Measurements from ENCODE around the gene SAT2. TPM values are rescaled to one million over a fixed set of nuclear protein-coding genes. Genes with fewer than 3 reads are reported as not detected.
A peak's percentile ranks its signal among the peaks of the same experiment; 100 is the strongest.
"Not testable (repeated sequence)": the region's sequence is repeated elsewhere in the genome, so short reads cannot be mapped to it uniquely, and the experiment has no call there.

SAT2 gene
- total RNA-seq, 2 experiments from 2014 or later = 18.5 to 23.6 TPM

DNA sequence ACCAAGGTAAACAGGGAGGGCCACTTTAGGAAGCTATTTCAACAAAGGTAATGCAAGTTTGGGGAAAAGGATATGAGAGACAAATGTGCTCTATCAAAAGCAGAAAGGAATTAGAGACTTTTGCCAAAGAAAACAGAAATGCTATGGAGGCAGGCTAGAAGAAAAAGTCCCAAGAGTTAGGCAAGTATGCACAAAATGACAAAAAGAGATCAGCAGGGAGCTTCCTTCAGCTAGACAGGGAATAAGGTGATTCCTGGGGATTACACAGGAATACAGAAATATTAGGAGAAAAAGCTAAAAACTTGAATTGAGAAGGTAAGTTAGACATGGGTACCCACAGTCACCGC lies 15.4 kb downstream of the SAT2 start:
- no peak overlapping the region for H3K27ac Mint-ChIP-seq
- peaks cover 35% of the 10 kb centered on the region for H3K4me1 Mint-ChIP-seq
- CTCF ChIA-PET = interaction anchor here (0.6 to 1.9 kb wide), 4 partner anchors 9 to 96 kb away, joined by 3 to 6 read pairs (median 3); partner anchors contain the start of gene SENP3
- no peaks in the 10 kb centered on the region for H3K9me3 Mint-ChIP-seq
- no peak for DNase-seq
- no peaks in the 10 kb centered on the region for H3K27me3 Mint-ChIP-seq
- POLR2A ChIA-PET = no interaction called here
- peak overlapping the region; percentile 9 for H3K4me3 Mint-ChIP-seq
- H3K36me3 Mint-ChIP-seq (ENCODE audit: low read depth) = peaks cover 10% of the 10 kb centered on the region

DNA sequence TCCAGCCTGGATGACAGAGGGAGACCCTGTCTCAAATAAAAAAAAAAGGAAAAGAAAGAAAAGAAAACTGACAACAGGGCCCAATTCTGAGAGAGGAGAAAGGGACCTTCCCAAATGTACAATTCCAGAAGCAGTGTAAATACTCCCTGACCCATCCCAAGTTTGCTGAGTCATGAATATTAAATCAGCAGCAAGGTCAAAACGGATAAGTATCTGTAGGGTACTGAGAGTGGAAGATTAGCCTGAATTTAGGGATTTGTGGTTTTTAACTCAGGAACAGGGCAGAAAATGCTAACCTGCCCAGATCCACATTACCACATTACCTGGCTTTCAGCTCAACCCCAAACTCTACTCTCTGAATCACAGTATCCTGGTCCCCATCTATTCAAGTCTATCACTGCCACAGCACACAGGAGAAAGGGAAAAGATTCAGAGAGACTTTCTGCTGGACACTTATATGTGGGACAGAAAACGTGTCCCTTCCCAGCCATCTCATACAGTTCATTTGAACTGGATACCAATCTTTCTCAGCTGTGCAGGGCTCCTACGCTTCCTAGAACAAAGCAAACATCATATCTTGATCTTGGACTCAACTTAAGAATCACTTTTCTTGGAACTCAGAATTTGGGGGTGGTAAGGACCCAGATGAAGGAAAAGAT lies 15.9 kb downstream of the SAT2 start:
- Mint-ChIP-seq H3K36me3 (ENCODE audit: low read depth) (peaks cover 10% of the 10 kb centered on the region), H3K27me3 (no peaks in the 10 kb centered on the region), H3K4me3 (no peak overlapping the region), H3K4me1 (peaks cover 35% of the 10 kb centered on the region), H3K9me3 (no peaks in the 10 kb centered on the region), H3K27ac (no peak overlapping the region)
- ChIA-PET POLR2A (no interaction called here), CTCF (interaction anchor here (0.6 to 1.9 kb wide), 7 partner anchors 9 to 498 kb away, joined by 3 to 6 read pairs (median 3); partner anchors contain the start of gene SENP3)
- no peak for DNase-seq

DNA sequence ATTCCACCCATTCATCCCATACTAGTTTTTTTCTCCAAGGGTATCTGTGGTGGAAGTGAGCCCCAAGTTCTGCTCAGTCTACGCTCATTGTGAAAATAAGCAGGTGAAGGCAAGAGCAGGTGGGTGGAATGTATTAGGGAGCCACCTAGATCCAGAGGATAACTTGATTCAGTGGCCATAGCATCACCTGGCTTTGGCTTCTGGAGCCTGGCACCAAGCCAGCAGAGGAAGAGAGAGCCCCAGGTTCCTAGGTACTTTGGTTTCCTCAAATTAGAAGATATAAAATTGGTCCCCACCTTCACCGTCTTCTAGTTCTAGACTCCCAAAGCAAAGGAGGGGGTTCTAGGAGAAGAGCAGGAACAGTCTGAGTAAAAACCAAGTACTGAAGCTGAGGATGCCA lies 17.0 kb downstream of the SAT2 start:
- Mint-ChIP-seq H3K27ac (no peak overlapping the region), H3K9me3 (no peaks in the 10 kb centered on the region), H3K4me1 (peaks cover 35% of the 10 kb centered on the region), H3K27me3 (no peaks in the 10 kb centered on the region), H3K36me3 (ENCODE audit: low read depth) (peaks cover 15% of the 10 kb centered on the region), H3K4me3 (no peak overlapping the region)
- CTCF ChIA-PET = interaction anchor here (1.3 to 1.9 kb wide), 2 partner anchors 10 to 50 kb away, joined by 3 to 6 read pairs; partner anchors contain the start of gene SENP3
- POLR2A ChIA-PET = no interaction called here
- no peak for DNase-seq

DNA sequence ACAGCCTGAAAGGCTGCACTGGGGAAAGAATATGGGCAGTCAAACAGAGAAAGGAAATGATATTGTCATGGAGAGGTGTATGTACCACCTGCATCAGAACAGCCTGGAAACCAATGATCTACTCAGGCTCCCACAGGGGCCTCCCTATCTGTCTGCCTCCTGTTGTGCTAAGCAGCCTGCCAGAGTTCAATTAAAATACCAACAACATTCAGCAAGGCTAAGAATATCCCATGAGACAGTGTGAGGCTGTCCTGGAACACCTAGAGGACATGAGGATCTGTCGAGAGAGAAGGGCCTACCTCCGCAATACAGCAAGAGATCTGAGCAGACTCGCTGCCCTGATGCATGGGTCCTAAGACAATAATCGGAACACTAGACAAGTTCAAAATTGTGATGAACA lies 21.3 kb downstream of the SAT2 start:
- CTCF ChIA-PET = no interaction called here
- POLR2A ChIA-PET = no interaction called here
- Mint-ChIP-seq H3K4me1 (peaks cover 9% of the 10 kb centered on the region), H3K4me3 (no peak overlapping the region), H3K27ac (no peak overlapping the region), H3K36me3 (ENCODE audit: low read depth) (peaks cover 30% of the 10 kb centered on the region), H3K27me3 (no peaks in the 10 kb centered on the region), H3K9me3 (no peaks in the 10 kb centered on the region)
- DNase-seq = no peak

DNA sequence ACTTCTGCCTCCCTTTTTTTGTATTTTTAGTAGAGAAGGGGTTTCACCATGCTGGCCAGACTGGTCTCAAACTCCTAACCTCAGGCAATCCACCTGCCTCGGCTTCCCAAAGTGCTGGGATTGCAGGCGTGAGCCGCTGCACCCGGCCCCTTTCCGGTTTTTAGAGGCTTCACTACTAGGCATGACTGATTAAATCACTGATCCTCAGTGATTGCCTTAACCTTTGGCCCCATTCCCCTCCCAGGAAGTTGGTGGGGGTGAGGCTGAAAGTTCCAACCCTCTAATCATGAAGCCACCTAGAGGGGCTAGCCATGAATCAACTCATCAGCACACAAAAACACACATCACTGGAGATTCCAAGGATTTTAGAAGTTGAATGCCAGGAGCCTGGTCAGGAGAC lies 30.1 kb downstream of the SAT2 start:
- peaks cover 46% of the 10 kb centered on the region for H3K36me3 Mint-ChIP-seq (ENCODE audit: low read depth)
- H3K27me3 Mint-ChIP-seq, H3K9me3 Mint-ChIP-seq, H3K4me1 Mint-ChIP-seq, POLR2A ChIA-PET, H3K27ac Mint-ChIP-seq, CTCF ChIA-PET, DNase-seq, H3K4me3 Mint-ChIP-seq: not testable (repeated sequence)

DNA sequence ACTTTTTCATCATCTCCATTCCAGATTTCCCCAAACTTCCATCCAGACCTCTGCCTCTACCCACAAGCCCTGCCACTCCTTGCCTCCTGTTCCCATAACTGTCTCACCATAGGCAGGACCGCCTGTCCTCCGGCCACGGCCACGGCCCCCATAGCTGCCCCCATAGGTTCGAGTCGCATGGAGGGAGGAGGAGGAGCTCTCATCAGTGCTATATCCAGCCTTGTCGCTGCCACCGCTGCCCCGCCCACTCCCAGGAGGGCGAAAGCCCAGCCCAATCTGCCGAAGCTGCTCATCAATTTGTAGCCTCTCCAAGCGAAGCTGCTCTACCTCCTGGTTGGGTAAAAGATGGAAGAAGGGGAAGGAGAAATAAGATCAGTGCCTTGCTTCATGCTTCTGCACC lies 34.3 kb downstream of the SAT2 start:
- no peak for DNase-seq
- POLR2A ChIA-PET = no interaction called here
- peaks cover 38% of the 10 kb centered on the region for H3K36me3 Mint-ChIP-seq (ENCODE audit: low read depth)
- no peak overlapping the region for H3K27ac Mint-ChIP-seq
- H3K9me3 Mint-ChIP-seq = no peaks in the 10 kb centered on the region
- H3K27me3 Mint-ChIP-seq = no peaks in the 10 kb centered on the region
- no peak overlapping the region for H3K4me3 Mint-ChIP-seq
- H3K4me1 Mint-ChIP-seq = peaks cover 4% of the 10 kb centered on the region
- CTCF ChIA-PET = interaction anchor here (1.4 kb wide), 1 partner anchor 10 kb away, joined by 4 read pairs; the partner anchor contains the start of gene MPDU1

DNA sequence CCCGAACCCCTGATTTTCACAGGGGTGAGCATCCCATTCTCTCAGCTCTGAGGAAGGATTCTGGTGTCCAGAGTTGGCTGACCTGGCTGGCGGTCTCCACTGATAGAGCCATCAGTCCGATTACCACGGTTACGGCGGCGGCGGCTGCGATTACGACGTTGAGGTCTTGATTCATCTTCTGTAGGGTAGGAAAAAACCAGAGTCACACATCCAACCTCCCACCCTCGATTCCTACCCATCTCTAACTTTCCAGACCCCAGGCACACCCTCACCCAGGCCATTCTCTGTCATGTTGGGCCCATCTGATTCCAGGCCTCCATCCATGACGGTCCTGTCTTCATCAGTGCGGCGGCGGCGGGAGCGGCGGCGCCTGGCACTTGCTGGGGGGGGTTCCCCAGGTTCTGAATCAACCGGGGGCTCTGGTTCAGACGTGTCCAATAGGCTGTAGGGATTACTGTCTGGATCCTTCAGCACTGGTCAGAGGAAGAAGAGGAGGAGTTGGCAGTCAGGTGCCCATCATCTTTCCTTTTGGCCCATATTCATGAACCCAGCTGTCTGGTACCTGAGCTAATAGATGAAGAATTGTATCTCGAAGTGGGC lies 35.1 kb downstream of the SAT2 start:
- H3K4me3 Mint-ChIP-seq = no peak overlapping the region
- ChIA-PET POLR2A (no interaction called here), CTCF (interaction anchor here (0.7 to 1.4 kb wide), 3 partner anchors 9 to 95 kb away, joined by 3 to 5 read pairs (median 4); partner anchors contain the start of genes MPDU1, TP53 and WRAP53)
- H3K36me3 Mint-ChIP-seq (ENCODE audit: low read depth) = peaks cover 45% of the 10 kb centered on the region
- no peak for DNase-seq
- H3K9me3 Mint-ChIP-seq = no peaks in the 10 kb centered on the region
- H3K27me3 Mint-ChIP-seq = no peaks in the 10 kb centered on the region
- H3K4me1 Mint-ChIP-seq = peaks cover 4% of the 10 kb centered on the region
- no peak overlapping the region for H3K27ac Mint-ChIP-seq

DNA sequence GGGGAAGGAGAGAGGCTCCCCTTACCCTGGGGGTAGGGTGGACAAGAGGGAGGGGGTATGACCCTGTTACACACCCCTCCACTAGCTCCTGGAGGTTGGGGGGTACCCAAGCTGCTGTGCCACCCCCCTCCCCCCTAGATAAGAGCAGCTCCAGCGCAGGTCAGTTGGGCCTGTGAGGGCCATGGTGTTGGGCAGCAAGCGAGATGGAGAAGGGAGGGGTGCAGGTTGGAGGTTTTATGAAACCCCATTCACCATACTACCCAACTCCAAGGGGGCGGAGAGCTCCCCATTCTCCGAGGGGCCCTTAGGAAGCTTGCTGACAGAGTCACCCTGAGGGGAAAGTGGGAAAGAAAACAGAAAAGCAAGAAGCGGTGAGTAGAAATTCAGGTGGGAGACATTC lies 36.0 kb downstream of the SAT2 start:
- no peaks in the 10 kb centered on the region for H3K9me3 Mint-ChIP-seq
- DNase-seq = no peak
- peak overlapping the region; percentile 46 for H3K27ac Mint-ChIP-seq
- H3K4me1 Mint-ChIP-seq = peaks cover 4% of the 10 kb centered on the region
- ChIA-PET POLR2A (no interaction called here), CTCF (interaction anchor here (0.7 to 1.1 kb wide), 4 partner anchors 9 to 96 kb away, joined by 3 to 5 read pairs (median 4); partner anchors contain the start of genes FXR2, TP53 and WRAP53)
- H3K27me3 Mint-ChIP-seq = no peaks in the 10 kb centered on the region
- peaks cover 47% of the 10 kb centered on the region for H3K36me3 Mint-ChIP-seq (ENCODE audit: low read depth)
- no peak overlapping the region for H3K4me3 Mint-ChIP-seq

DNA sequence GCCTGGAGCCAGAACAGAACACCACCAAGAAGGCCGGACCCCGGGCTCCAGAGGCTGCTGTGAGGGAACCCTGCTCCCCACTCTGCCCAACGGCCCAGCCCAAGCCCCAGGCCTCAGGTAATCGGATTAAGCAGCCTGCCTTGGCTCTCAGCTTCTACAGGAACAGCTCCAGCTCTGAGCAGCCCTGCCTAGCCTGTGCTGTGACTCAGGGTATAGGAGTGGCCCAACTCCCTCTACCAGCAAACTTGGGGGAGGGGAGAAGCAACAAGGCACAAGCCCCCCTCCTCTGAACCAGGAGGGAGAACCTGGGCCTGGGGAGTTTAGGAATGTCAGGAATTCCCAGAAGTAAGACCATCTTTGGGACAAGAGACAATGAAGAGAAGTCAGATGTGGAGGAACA lies 36.9 kb downstream of the SAT2 start:
- Mint-ChIP-seq H3K27ac (peak overlapping the region; percentile 25), H3K36me3 (ENCODE audit: low read depth) (peaks cover 42% of the 10 kb centered on the region), H3K27me3 (no peaks in the 10 kb centered on the region), H3K4me3 (no peak overlapping the region), H3K4me1 (peaks cover 6% of the 10 kb centered on the region), H3K9me3 (no peaks in the 10 kb centered on the region)
- DNase-seq = no peak
- POLR2A ChIA-PET = no interaction called here
- CTCF ChIA-PET = interaction anchor here (1.6 to 2.7 kb wide), 3 partner anchors 11 to 154 kb away, joined by 3 to 16 read pairs (median 11); partner anchors contain the start of gene SENP3

DNA sequence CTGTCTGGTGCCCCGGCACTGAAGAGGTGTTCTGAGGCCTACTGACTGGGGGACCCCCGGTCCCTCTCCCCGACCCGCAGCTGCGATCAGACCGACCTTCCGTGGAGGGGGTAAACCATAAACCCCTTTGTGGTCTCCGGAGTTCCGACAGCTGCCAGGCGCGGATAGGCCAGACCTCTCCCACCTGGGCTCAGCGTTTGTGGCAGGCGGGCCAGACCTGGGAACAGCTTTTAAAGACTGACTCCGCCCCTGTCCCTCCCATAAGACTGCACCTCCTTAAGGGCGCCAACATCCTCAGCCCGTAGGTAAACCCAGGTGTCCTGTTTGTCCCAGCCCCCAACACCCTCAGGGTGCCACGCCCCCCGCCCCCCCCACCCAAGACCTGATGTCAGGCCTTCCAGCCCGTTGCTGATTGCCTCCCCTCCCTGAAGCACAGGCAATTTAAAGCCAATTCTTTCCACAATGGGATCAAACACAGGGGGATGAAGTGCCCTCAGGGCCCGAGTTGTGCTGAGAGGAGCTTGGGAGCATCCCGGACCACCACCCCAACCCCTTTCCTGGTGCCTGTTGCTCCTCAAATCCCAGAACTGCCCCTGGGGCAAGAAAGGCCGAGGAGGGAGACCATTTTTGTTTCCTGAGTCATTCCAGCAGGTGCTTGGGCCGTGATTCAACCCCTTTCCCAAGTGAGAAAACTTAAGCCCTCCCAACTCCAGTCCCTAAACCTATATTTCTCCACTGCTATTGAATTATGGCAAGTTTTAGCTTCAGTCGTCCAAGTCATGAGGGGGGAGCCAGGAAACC lies 37.5 kb downstream of the SAT2 start, which contains the start of gene SOX15:
SOX15 (minus strand) TSS at position 204 of the 801 bp plus-strand sequence. CDS start 418 bp downstream, outside the sequence.
- peaks cover 37% of the 10 kb centered on the region for H3K36me3 Mint-ChIP-seq (ENCODE audit: low read depth)
- no peak for DNase-seq
- H3K27me3 Mint-ChIP-seq = no peaks in the 10 kb centered on the region
- ChIA-PET POLR2A (no interaction called here), CTCF (interaction anchor here (0.6 to 2.7 kb wide), 16 partner anchors 9 to 225 kb away, joined by 3 to 18 read pairs (median 4); partner anchors contain the start of genes FXR2, SAT2 and SENP3)
- no peak within 1 kb of the TSS for H3K4me3 Mint-ChIP-seq
- H3K9me3 Mint-ChIP-seq = no peaks in the 10 kb centered on the region
- peaks cover 12% of the 10 kb centered on the region for H3K4me1 Mint-ChIP-seq
- H3K27ac Mint-ChIP-seq = peak within 1 kb of the TSS; percentile 25

DNA sequence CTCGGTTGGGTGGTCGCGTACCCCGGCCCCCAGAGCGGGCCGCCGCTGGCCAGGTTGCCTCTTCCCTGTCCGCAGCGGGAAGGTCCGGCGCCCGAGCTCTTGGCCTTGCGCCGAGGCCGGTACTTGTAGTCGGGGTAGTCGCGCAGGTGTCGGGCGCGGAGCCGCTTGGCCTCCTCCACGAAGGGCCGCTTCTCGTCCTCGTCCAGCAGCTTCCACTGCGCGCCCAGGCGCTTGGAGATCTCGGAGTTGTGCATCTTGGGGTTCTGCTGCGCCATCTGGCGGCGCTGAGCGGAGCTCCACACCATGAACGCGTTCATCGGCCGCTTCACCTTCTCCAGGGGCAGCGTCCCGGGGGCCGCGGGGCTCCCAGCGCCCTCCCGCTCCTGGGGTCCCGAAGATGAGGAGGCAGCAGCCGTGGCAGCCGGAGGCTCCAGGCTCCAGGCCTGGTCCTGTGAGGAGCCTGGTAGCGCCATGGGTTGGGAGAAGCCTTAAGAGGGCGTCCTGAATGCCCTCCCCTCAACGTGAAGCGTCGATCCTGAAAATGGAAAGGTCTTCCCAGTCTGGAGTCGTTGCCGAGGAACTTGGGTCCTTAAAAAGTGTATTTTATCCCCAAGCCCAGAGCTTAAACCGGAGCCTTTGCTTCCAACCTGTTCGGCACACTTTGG lies 38.3 kb downstream of the SAT2 start:
- no peak overlapping the region for H3K27ac Mint-ChIP-seq
- peak; percentile 74 for DNase-seq
- peaks cover 39% of the 10 kb centered on the region for H3K36me3 Mint-ChIP-seq (ENCODE audit: low read depth)
- ChIA-PET POLR2A (interaction anchor here (1.0 kb wide), 1 partner anchor 15 kb away, joined by 3 read pairs; no protein-coding TSS in a partner anchor), CTCF (interaction anchor here (0.6 to 2.7 kb wide), 25 partner anchors 9 to 252 kb away, joined by 3 to 18 read pairs (median 3); partner anchors contain the start of genes FXR2, SAT2, SENP3 and TP53)
- no peaks in the 10 kb centered on the region for H3K9me3 Mint-ChIP-seq
- no peak overlapping the region for H3K4me3 Mint-ChIP-seq
- H3K27me3 Mint-ChIP-seq = no peaks in the 10 kb centered on the region
- H3K4me1 Mint-ChIP-seq = peaks cover 19% of the 10 kb centered on the region

DNA sequence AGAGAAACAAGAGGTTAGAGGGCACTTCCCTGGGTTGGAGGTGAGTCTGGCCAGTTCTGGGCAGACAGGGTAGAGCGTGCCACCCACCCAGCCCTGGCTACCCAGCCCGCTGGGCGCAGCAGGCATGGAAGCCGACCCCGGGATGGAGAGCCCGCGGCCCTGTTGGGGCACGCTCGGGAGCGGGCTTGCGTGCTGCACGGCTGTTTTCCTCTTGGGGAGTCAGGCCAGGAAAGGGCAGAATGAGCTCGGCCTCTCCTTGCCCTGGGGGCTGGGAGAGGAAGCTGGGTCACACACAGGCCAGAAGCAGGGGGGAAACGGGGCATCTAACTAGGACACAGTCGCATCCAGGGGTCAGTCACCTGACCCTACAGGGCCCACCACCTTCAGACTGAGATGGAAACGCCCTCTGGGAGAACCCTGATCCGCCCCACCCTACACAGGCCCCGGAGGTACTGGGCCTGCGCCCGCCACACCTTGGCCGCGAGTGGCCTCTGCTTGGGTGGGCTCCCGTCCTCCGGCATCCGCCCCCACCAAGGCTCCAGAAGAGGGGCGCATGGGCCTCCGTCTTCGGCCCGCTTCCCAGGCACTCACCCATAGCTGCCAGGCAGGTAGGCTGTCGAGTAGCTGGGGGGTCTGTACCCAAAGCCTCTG lies 38.9 kb downstream of the SAT2 start:
- Mint-ChIP-seq H3K27me3 (no peaks in the 10 kb centered on the region), H3K36me3 (ENCODE audit: low read depth) (peaks cover 36% of the 10 kb centered on the region), H3K4me1 (peaks cover 20% of the 10 kb centered on the region), H3K9me3 (no peaks in the 10 kb centered on the region), H3K27ac (no peak overlapping the region), H3K4me3 (no peak overlapping the region)
- CTCF ChIA-PET = interaction anchor here (0.6 to 2.7 kb wide), 20 partner anchors 10 to 252 kb away, joined by 3 to 18 read pairs (median 4); partner anchors contain the start of genes FXR2, SAT2, SENP3 and TP53
- no peak for DNase-seq
- POLR2A ChIA-PET = interaction anchor here (1.0 kb wide), 1 partner anchor 15 kb away, joined by 3 read pairs; no protein-coding TSS in a partner anchor

All from activated CD4-positive, alpha-beta T cell treated with anti-CD3 and anti-CD28 coated beads, Interleukin-2, amount 10 ng/mL, durations not matched to agents 7 days and 5 days (primary cell).